ENCODE data around the gene RPL39L. TPM values are rescaled to one million over a fixed set of nuclear protein-coding genes. Genes with fewer than 3 reads are reported as not detected.
A peak's percentile ranks its signal among the peaks of the same experiment; 100 is the strongest.

RPL39L gene
- total RNA-seq, 4 donors from 2014 or later: 2.4 to 18.6 (median 12.4) TPM

DNA sequence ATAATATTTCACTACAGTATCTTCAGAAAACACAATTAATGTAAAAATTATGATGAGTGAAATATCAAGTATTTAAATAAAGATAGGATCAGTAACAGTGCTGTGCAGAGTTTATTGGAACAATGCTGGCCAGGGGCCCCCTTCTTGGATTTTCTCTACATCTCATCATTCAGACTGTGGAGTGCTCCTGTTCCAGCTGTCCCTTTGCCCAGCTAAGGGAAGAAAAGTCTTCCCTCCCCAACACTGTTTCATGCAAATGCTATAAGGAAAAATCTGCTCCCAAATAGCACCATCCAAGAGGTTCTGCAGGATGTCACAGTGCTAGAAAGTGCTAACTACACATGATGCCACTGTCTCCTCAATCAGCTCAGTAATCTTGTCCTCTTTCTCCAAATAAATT, 64.5 kb downstream of the RPL39L start:
- H3K27me3 ChIP-seq: no peaks in the 10 kb centered on the region
- intact Hi-C loops (cut with DNase I): no loop called here
- H3K4me1 ChIP-seq: no peaks in the 10 kb centered on the region
- H3K27ac ChIP-seq: no peak overlapping the region
- TF ChIP-seq POLR2A (IDR thresholded peaks at IDR 0.05) (no peak), CTCF (IDR thresholded peaks at IDR 0.05) (no peak)
- no peak for DNase-seq
- H3K9me3 ChIP-seq: no peaks in the 10 kb centered on the region
- no peak overlapping the region for H3K4me3 ChIP-seq
- H3K36me3 ChIP-seq: peaks cover 0 to 56% (median 0%) of the 10 kb centered on the region in 3 donors

DNA sequence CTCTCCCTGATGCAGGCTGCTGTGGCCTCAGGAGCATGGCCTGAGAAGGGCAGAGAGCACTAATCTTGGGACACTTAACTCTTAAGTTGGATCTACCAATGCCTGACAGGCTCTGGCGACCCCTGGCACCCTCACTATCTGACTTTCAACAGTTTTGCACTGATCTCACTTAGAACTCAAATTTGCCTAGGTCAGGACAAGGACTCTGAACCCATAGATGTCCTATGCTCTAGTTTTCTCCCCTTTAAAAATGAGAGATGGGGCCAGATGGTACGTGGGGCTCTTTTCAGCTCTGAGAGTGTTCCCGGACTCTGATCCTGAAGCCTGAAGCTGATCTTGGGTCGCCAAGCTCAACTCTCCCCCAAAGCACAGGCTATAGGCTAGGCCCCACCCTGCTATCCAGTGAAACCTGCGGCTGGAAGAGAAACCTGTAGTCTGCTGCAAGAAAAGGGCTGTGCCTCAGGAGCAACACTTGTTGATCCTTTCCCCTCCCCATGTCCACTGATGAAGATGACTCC, 65.7 kb downstream of the RPL39L start:
- Histone ChIP-seq H3K4me1 (no peaks in the 10 kb centered on the region), H3K27ac (no peak overlapping the region), H3K36me3 (peaks cover 0 to 61% (median 0%) of the 10 kb centered on the region in 3 donors), H3K27me3 (no peaks in the 10 kb centered on the region), H3K4me3 (no peak overlapping the region), H3K9me3 (no peaks in the 10 kb centered on the region)
- intact Hi-C loops (cut with DNase I): no loop called here
- TF ChIP-seq POLR2A (IDR thresholded peaks at IDR 0.05) (no peak), CTCF (IDR thresholded peaks at IDR 0.05) (no peak)
- 91 to 94% methylated on average over 3 to 5 of the region's 5 CpGs for WGBS, 2 donors
- no peak for DNase-seq

DNA sequence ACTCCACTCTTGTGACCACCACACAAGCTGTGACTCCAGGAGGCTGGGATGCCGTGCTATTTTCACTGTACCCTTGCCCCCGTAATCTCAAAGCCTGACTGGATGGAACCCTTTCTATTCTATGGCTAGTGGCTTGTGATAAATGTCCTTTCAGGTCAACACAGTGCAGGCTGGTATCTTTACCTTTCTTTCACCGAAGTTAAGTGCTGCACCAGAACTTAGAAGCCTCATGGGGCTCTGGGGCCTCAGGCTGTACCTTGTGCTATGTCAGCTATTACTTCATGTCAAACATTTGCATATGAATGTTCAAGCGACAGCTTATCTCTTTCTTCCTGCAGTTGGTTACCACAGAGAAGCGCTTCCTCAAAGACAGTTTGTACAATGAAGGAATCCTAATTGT, 66.8 kb downstream of the RPL39L start:
- DNase-seq: no peak
- H3K27me3 ChIP-seq: no peaks in the 10 kb centered on the region
- no peak overlapping the region for H3K27ac ChIP-seq
- no peak overlapping the region for H3K4me3 ChIP-seq
- WGBS, 2 donors: 86 to 94% methylated on average over 3 to 5 of the region's 5 CpGs
- H3K9me3 ChIP-seq: no peaks in the 10 kb centered on the region
- no peak for TF ChIP-seq CTCF (IDR thresholded peaks at IDR 0.05)
- TF ChIP-seq POLR2A (IDR thresholded peaks at IDR 0.05): peak in 1 of 4 donors; percentile 31
- peaks cover 0 to 56% (median 0%) of the 10 kb centered on the region in 3 donors for H3K36me3 ChIP-seq
- H3K4me1 ChIP-seq: no peaks in the 10 kb centered on the region
- intact Hi-C loops (cut with DNase I): no loop called here

GRCh38 chr3:187072102-187072501, 67.2 kb downstream of the RPL39L start:
- H3K27ac ChIP-seq: no peak overlapping the region
- 67 to 70% methylated on average over 2 to 3 of the region's 3 CpGs for WGBS, 2 donors
- no peak overlapping the region for H3K4me3 ChIP-seq
- intact Hi-C loops (cut with DNase I): no loop called here
- DNase-seq: no peak
- TF ChIP-seq POLR2A (IDR thresholded peaks at IDR 0.05): no peak
- no peaks in the 10 kb centered on the region for H3K4me1 ChIP-seq
- H3K36me3 ChIP-seq: peaks cover 0 to 52% (median 0%) of the 10 kb centered on the region in 3 donors
- H3K9me3 ChIP-seq: no peaks in the 10 kb centered on the region
- H3K27me3 ChIP-seq: no peaks in the 10 kb centered on the region

Other genes with a start within 250 kb of the RPL39L start
- 10 to 100 TPM in 2 of 4 donors, 1 to 10 TPM in 2; 6.0 to 44.2 (median 15.2) TPM for gene ST6GAL1, start 209.0 kb downstream of the RPL39L start, total RNA-seq
- not detected for gene RTP1, start 58.0 kb upstream of the RPL39L start, total RNA-seq
- 1 to 10 TPM in 3 of 4 donors, under 1 TPM in 1; 0.92 to 4.6 (median 1.2) TPM for gene MASP1, start 152.2 kb upstream of the RPL39L start, total RNA-seq
- gene RTP4, start 228.9 kb upstream of the RPL39L start, total RNA-seq: 1 to 10 TPM in 2 of 4 donors, under 1 TPM in 2; 0.35 to 4.2 (median 0.95) TPM